HUES6 (cell line): ENCODE results near the gene TSGA10IP.

ENCODE experiments used
- H3K27ac ChIP-seq: 2 replicates; pipeline ENCODE4 v1.7.0; 2013; ENCODE audit warnings: low read depth, mild to moderate bottlenecking, low read length, inconsistent platforms
- H3K27me3 ChIP-seq: 2 replicates; pipeline ENCODE4 v1.6.1; 2013; ENCODE audit warnings: low read length; ENCODE audit not compliant: control insufficient read depth, insufficient read depth
- H3K36me3 ChIP-seq: 2 replicates; pipeline ENCODE4 v1.6.1; 2013; ENCODE audit warnings: low read length; ENCODE audit not compliant: control insufficient read depth, insufficient read depth
- H3K4me1 ChIP-seq: 2 replicates; pipeline ENCODE4 v1.6.1; 2013; ENCODE audit warnings: low read length; ENCODE audit not compliant: control insufficient read depth, insufficient read depth
- H3K4me3 ChIP-seq: 2 replicates; pipeline ENCODE4 v1.5.1; 2013; ENCODE audit warnings: low read depth, low read length
- H3K9ac ChIP-seq: one replicate; pipeline ENCODE4 v1.6.1; 2013; ENCODE audit warnings: mild to moderate bottlenecking, low read length
- H3K9me3 ChIP-seq: 2 replicates; pipeline ENCODE4 v1.6.1; 2013; ENCODE audit warnings: low read depth, low read length; ENCODE audit not compliant: control insufficient read depth, insufficient read depth

TSGA10IP gene

DNA sequence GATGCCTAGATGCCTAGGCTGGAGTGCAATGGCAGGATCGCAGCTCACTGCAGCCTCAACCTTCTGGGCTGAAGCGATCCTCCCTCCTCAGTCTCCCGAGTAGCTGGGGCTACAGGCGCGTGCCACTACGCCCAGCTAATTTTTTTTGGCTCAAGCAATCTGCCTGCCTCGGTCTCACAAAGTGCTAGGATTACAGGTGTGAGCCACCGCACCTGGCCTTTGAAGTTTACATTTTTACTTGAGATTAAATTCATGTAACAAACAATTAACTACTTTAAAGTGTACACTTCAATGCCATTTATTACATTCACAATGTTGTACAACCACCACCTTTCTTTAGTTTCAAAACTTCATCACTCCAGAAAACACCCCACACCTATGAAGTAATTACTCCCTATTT lies 41.6 kb upstream of the TSGA10IP start:
- peak overlapping the region; percentile 36 for H3K9ac ChIP-seq
- H3K4me3 ChIP-seq, result peak overlapping the region; percentile 1; the same call in 1 of the 2 replicates
- peaks cover 46% of the 10 kb centered on the region for H3K27me3 ChIP-seq
- no peaks in the 10 kb centered on the region for H3K9me3 ChIP-seq
- peaks cover 11% of the 10 kb centered on the region; the same call in 1 of the 2 replicates for H3K4me1 ChIP-seq
- H3K27ac ChIP-seq, result no peak overlapping the region
- no peaks in the 10 kb centered on the region for H3K36me3 ChIP-seq

DNA sequence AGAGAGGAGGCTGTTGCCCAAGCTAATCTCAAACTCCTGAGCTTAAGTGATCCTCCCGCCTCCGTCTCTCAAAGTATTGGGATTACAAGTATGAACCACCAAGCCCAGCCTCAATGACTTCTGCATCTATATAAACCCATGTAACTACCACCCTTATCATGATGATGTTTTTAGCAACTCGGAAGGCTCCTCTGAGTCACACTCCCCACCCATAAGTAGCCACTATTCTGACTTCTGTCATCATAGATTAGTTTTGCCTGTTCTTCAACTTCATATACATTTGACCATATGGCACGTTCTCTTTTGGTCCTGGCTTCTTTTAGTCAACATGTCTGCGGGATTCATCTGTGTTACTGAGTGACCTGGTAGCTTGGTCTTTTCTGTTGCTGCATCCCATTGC lies 38.7 kb upstream of the TSGA10IP start:
- no peak overlapping the region for H3K27ac ChIP-seq
- H3K36me3 ChIP-seq, result no peaks in the 10 kb centered on the region
- no peak overlapping the region for H3K4me3 ChIP-seq
- peaks cover 27% of the 10 kb centered on the region for H3K27me3 ChIP-seq
- no peaks in the 10 kb centered on the region for H3K9me3 ChIP-seq
- H3K9ac ChIP-seq, result no peak overlapping the region
- H3K4me1 ChIP-seq, result peaks cover 14% of the 10 kb centered on the region

DNA sequence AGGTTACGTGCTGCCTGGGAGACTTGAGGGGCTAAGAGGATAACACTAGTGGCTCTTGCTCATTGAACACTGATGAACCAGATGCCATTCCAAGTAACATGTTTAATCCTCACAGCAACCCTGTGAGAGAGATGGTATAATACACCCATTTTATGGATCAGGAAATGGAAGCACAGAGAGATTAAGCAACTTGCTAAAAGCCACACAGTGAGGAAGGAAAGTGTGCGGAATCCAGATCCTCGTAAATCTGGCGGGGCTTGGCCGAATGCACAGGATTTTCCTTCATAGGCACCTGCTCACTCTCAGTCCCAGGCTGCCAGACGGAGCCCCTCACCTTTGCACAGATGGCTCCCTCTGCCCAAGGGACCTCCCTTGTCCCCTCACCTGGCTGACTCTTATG lies 37.4 kb upstream of the TSGA10IP start:
- Histone ChIP-seq H3K9ac (no peak overlapping the region), H3K4me3 (no peak overlapping the region), H3K36me3 (no peaks in the 10 kb centered on the region), H3K27me3 (peaks cover 15% of the 10 kb centered on the region), H3K4me1 (peaks cover 20% of the 10 kb centered on the region), H3K9me3 (no peaks in the 10 kb centered on the region), H3K27ac (no peak overlapping the region)

DNA sequence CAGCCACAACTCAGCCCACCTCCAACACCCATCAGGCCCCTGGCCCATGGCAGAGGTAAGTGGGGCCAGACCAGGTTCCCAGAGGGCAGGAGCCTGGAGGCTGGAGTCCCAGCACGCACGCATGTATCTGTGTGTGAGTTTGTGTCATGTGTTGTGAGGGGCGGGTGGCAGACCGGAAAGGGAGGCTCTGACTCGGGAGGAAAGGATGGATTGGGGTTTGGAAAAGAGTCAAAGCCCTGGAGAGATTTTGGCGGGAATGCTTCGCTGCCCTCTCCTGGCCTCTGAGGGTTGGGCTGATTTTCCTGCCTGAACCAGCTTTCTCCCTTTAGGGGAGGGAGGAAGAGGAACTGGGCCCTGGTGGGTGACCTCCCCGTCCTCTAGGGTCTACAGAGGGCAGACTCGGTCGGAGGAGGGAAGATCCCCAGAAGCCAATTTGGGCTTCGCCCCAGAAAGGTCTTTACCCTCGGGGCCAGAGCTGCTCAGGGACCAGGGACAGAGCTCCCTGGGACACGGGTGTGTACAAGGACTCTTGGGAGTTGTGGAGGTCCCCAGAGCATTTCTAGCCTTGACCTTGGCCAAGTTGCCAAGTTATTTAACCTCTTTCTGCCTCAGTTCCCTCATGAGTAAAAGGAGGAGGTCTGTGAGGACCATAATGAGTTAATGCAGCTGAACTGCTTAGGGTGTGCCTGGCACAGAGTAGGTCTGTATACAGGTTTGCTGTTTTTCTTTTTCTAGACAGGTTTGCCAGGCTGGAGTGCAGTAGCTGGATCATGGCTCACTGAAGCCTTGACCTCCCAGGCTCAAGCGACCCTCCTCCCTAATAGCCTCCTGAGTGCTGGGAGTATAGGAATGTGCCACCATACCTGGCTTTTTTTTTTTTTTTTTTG lies 33.4 kb upstream of the TSGA10IP start:
- no peaks in the 10 kb centered on the region for H3K9me3 ChIP-seq
- H3K36me3 ChIP-seq, result no peaks in the 10 kb centered on the region
- H3K9ac ChIP-seq, result peak overlapping the region; percentile 42
- H3K4me3 ChIP-seq, result no peak overlapping the region
- H3K27ac ChIP-seq, result no peak overlapping the region
- H3K27me3 ChIP-seq, result peaks cover 13% of the 10 kb centered on the region
- H3K4me1 ChIP-seq, result peaks cover 27% of the 10 kb centered on the region

DNA sequence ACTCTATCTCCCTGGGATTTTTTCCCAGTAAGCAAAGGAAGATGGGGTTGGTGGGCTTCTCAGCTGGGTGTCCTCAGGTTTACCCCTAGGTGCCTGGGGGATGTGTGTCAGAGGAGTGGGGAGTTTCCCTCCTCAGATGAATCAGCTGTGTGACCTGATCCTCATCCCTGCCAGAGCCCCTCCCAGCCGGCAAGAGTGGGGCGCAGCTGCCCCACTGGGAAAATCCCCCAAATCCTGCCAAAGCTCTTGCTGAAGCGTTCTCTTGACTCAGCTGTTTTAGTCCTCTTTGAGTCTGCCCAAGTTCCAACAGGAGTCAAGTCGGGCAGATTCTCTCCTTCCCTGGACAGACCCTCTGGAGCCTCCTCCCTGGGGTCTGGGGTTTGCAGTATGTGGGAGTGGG lies 32.4 kb upstream of the TSGA10IP start:
- Histone ChIP-seq H3K27me3 (peaks cover 9% of the 10 kb centered on the region), H3K27ac (no peak overlapping the region), H3K4me1 (peaks cover 34% of the 10 kb centered on the region), H3K9me3 (no peaks in the 10 kb centered on the region), H3K9ac (no peak overlapping the region), H3K4me3 (no peak overlapping the region), H3K36me3 (no peaks in the 10 kb centered on the region)

DNA sequence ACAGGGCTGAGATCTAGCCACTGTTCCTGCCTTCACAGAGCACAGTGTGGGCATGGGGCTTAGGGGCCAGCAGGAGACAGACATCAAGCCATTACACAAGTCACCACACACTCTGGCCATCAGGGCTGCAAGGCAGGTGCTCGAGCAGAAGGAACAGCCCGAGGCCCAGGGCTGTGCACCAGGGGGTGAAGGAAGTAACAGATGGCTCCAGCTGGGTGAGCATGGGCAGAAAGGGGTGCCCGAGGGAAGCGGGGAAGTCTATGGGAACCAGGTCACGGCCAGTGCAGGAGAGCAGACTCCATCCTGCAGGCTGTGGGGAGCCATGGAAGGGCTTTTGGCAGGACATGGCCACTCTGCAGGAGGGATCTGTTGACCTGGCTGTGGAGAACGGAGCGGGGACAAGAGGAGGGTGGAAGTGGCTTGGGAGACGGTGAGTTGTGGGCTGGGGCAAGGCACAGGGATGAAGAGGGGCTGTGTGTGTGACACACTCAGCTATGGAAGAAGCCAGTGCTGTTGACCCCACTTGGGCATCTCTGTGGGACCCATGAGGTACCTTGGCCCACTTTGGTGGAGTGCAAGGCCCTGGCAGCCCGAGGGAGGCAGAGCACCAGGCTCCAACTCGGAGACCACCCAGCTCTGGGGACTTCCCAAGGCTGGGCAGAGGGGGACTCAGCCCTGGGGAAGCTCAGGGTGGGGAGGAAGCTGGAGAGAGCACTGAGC lies 30.0 kb upstream of the TSGA10IP start:
- Histone ChIP-seq H3K36me3 (no peaks in the 10 kb centered on the region), H3K27ac (no peak overlapping the region), H3K4me1 (peaks cover 43% of the 10 kb centered on the region), H3K27me3 (no peaks in the 10 kb centered on the region), H3K4me3 (peak overlapping the region; percentile 29; the same call in 1 of the 2 replicates), H3K9ac (peak overlapping the region; percentile 71), H3K9me3 (no peaks in the 10 kb centered on the region)

- Histone ChIP-seq H3K4me3 (peak overlapping the region; percentile 29; the same call in 1 of the 2 replicates), H3K27me3 (no peaks in the 10 kb centered on the region), H3K27ac (peak overlapping the region; percentile 7; the same call in 1 of the 2 replicates), H3K9me3 (no peaks in the 10 kb centered on the region), H3K36me3 (0 out of 2 replicates have a peak, but pooled peaks cover 5% of the 10 kb centered on the region), H3K9ac (peak overlapping the region; percentile 71), H3K4me1 (peaks cover 47% of the 10 kb centered on the region)
Observed at GRCh38 chr11:65915821-65916251, 29.4 kb upstream of the TSGA10IP start.

DNA sequence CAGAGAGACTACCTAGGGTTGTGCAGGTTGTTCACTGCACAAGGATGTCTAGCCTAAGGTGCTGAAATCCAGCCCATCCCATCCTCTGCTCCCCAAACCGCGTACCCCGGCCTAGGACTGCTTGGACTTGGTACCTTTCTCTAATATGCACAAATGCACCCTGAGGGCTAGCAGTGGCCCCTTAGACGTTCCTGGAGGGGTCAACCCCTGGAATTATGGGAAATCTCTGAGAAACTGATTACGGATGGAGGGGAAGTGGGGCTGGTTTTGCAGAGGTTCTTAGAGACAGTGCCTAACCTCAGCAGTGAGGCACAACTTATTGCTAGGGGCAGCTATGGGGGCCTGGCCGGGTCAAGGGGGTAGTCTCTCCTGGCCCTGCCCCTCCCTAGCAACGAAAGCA lies 28.9 kb upstream of the TSGA10IP start:
- H3K27me3 ChIP-seq, result no peaks in the 10 kb centered on the region
- H3K4me1 ChIP-seq, result peaks cover 46% of the 10 kb centered on the region
- H3K9ac ChIP-seq, result peak overlapping the region; percentile 71
- H3K4me3 ChIP-seq, result peak overlapping the region; percentile 29; the same call in 1 of the 2 replicates
- no peak overlapping the region for H3K27ac ChIP-seq
- 0 out of 2 replicates have a peak, but pooled peaks cover 6% of the 10 kb centered on the region for H3K36me3 ChIP-seq
- H3K9me3 ChIP-seq, result no peaks in the 10 kb centered on the region

- no peak overlapping the region for H3K9ac ChIP-seq
- no peak overlapping the region for H3K4me3 ChIP-seq
- no peaks in the 10 kb centered on the region for H3K9me3 ChIP-seq
- peaks cover 9% of the 10 kb centered on the region; the same call in 1 of the 2 replicates for H3K36me3 ChIP-seq
- no peak overlapping the region for H3K27ac ChIP-seq
- H3K27me3 ChIP-seq, result no peaks in the 10 kb centered on the region
- H3K4me1 ChIP-seq, result peaks cover 39% of the 10 kb centered on the region
Observed at GRCh38 chr11:65917077-65917433, 28.2 kb upstream of the TSGA10IP start.

DNA sequence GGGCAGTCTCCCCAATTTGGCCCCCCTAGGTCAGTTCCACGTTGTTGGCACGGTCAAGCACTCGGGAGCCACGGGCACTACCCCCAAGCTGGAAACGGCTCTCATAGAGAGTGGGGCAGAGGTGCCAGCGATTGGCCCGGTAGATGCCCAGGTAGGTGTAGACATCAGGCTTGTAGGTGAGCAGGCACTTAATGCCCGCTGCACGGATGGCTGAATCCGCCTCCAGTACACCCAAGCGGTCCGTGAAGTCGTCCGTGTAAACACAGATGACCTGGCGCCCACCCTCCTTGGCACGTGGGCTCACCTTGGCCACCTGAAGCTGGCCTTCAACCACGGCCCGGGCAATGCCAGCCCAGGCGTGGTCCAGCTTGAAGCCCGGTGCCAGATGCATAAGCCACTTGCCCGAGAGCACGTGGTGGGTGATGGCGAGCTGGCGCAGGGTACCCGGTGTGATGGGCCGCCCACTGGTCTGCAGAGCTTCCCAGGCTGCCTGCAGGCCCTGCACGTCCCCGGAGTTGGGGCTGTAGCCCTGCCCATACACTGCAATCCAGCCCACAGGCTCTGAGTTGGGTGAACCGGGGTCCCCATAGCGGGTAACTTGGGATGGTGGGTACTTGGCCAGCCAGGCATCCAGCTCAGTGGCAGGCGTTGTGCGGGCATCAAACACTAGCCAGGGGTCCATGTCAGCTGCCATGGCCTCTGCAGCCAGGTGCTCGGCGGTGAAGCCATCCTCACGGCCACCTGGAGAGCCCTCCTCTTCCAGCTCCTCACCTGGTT lies 27.7 kb upstream of the TSGA10IP start:
- Histone ChIP-seq H3K36me3 (peaks cover 14% of the 10 kb centered on the region), H3K4me1 (peaks cover 37% of the 10 kb centered on the region), H3K4me3 (peak overlapping the region; percentile 96), H3K27me3 (no peaks in the 10 kb centered on the region), H3K9ac (peak overlapping the region; percentile 90), H3K9me3 (no peaks in the 10 kb centered on the region), H3K27ac (no peak overlapping the region)
